ENCODE measurements around the gene XBP1. TPM values are rescaled to one million over a fixed set of nuclear protein-coding genes. Genes with fewer than 3 reads are reported as not detected.

XBP1 gene
- total and polyA plus RNA-seq, 4 donors: 303 to 705 (median 605) TPM

DNA sequence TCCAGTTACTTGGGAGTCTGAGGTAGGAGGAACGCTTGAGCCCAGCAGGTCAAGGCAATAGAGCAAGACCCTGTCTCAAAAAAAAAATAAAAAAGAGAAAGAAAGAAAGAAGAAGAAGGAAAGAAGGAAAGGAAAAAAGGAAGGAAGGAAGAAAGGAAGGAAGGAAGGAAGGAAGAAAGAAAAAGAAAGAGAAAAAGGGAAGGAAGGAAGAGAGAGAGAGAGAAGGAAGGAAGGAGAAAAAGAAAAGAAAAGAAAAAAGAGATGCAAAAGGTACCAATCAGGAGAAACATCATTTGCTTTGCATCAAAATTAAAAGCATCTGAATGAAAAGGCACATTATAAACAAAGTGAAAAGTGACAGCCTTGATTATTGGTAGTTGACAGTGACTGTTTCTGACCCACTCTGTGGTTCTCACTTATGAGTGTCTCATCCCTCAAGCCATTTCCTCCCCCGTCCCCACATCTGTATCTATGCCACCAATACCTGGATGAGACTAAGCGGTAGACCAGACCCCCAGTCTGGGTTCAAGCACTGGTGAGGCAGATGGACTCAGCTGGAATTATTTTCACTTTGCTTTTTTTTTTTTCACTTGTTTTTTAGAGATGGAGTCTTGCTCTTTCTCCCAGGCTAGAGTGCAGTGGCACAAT is 33.0 kb upstream of the XBP1 start:
- Histone ChIP-seq H3K9me3 (ENCODE audit: control insufficient read depth in 4 of 4, low read length in 3 of 4) (no peaks in the 10 kb centered on the region), H3K27ac (ENCODE audit: low read depth in 1 of 2, low read length in 2 of 2) (no peak overlapping the region), H3K36me3 (ENCODE audit: control insufficient read depth in 4 of 4, insufficient read depth in 3 of 4, low read depth in 1 of 4, low read length in 3 of 4) (no peaks in the 10 kb centered on the region), H3K4me1 (ENCODE audit: control insufficient read depth in 4 of 4, insufficient read depth in 4 of 4, low read length in 3 of 4) (peaks cover 4 to 18% (median 12%) of the 10 kb centered on the region in 4 donors), H3K9ac (ENCODE audit: low read depth in 1 of 2, low read length in 2 of 2) (no peak overlapping the region), H3K27me3 (ENCODE audit: control insufficient read depth in 4 of 4, insufficient read depth in 4 of 4, low read length in 3 of 4) (no peaks in the 10 kb centered on the region), H3K4me3 (ENCODE audit: low read depth in 1 of 3, low read length in 3 of 3) (no peak overlapping the region)
- 94% methylated on average over 3 of the region's 3 CpGs for WGBS
- no peak for DNase-seq (ENCODE audit: low spot score)
- TF ChIP-seq, protein P1, sequence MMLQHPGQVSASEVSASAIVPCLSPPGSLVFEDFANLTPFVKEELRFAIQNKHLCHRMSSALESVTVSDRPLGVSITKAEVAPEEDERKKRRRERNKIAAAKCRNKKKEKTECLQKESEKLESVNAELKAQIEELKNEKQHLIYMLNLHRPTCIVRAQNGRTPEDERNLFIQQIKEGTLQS (IDR thresholded peaks at IDR 0.05): no peak
- TF ChIP-seq TAF1 (conservative IDR thresholded peaks at IDR 0.05): no peak
- TF ChIP-seq FOXA2 (IDR thresholded peaks at IDR 0.05): no peak
- no peak for TF ChIP-seq NR2F2 (IDR thresholded peaks at IDR 0.05)
- no peak for TF ChIP-seq YY1 (IDR thresholded peaks at IDR 0.05)

- peaks cover 4 to 18% (median 13%) of the 10 kb centered on the region in 4 donors for H3K4me1 ChIP-seq (ENCODE audit: control insufficient read depth in 4 of 4, insufficient read depth in 4 of 4, low read length in 3 of 4)
- no peaks in the 10 kb centered on the region for H3K9me3 ChIP-seq (ENCODE audit: control insufficient read depth in 4 of 4, low read length in 3 of 4)
- no peaks in the 10 kb centered on the region for H3K36me3 ChIP-seq (ENCODE audit: control insufficient read depth in 4 of 4, insufficient read depth in 3 of 4, low read depth in 1 of 4, low read length in 3 of 4)
- 98% methylated on average over 1 of the region's 1 CpG for WGBS
- H3K27ac ChIP-seq (ENCODE audit: low read depth in 1 of 2, low read length in 2 of 2): no peak overlapping the region
- no peak overlapping the region for H3K4me3 ChIP-seq (ENCODE audit: low read depth in 1 of 3, low read length in 3 of 3)
- no peak overlapping the region for H3K9ac ChIP-seq (ENCODE audit: low read depth in 1 of 2, low read length in 2 of 2)
- DNase-seq (ENCODE audit: low spot score): no peak
- TF ChIP-seq GABPA (IDR thresholded peaks at IDR 0.05 in 1 of 2, conservative IDR thresholded peaks at IDR 0.05 in 1 of 2) (no peak), NR2F2 (IDR thresholded peaks at IDR 0.05) (no peak)
- no peaks in the 10 kb centered on the region for H3K27me3 ChIP-seq (ENCODE audit: control insufficient read depth in 4 of 4, insufficient read depth in 4 of 4, low read length in 3 of 4)
Observed at GRCh38 chr22:28832731-28833130, 32.4 kb upstream of the XBP1 start.

GRCh38 chr22:28831140-28832072 is 31.0 kb upstream of the XBP1 start:
- H3K27me3 ChIP-seq (ENCODE audit: control insufficient read depth in 4 of 4, insufficient read depth in 4 of 4, low read length in 3 of 4): no peaks in the 10 kb centered on the region
- DNase-seq (ENCODE audit: low spot score): no peak
- H3K4me3 ChIP-seq (ENCODE audit: low read depth in 1 of 3, low read length in 3 of 3): no peak overlapping the region
- H3K9ac ChIP-seq (ENCODE audit: low read depth in 1 of 2, low read length in 2 of 2): no peak overlapping the region
- no peak overlapping the region for H3K27ac ChIP-seq (ENCODE audit: low read depth in 1 of 2, low read length in 2 of 2)
- 95% methylated on average over 7 of the region's 7 CpGs for WGBS
- TF ChIP-seq GABPA (IDR thresholded peaks at IDR 0.05 in 1 of 2, conservative IDR thresholded peaks at IDR 0.05 in 1 of 2) (no peak), MAX (IDR thresholded peaks at IDR 0.05) (no peak), CTCF (IDR thresholded peaks at IDR 0.05; ENCODE audit: low read depth, low read length, missing input control) (no peak), TAF1 (conservative IDR thresholded peaks at IDR 0.05) (no peak), NR2F2 (IDR thresholded peaks at IDR 0.05) (no peak), HNF4G (IDR thresholded peaks at IDR 0.05) (no peak), JUND (IDR thresholded peaks at IDR 0.05) (no peak), FOXA1 (IDR thresholded peaks at IDR 0.05) (no peak), YY1 (IDR thresholded peaks at IDR 0.05) (no peak), HNF4A (conservative IDR thresholded peaks at IDR 0.05) (no peak), RXRA (IDR thresholded peaks at IDR 0.05) (no peak), SP1 (IDR thresholded peaks at IDR 0.05) (no peak), RAD21 (IDR thresholded peaks at IDR 0.05) (no peak)
- TF ChIP-seq, protein P2, sequence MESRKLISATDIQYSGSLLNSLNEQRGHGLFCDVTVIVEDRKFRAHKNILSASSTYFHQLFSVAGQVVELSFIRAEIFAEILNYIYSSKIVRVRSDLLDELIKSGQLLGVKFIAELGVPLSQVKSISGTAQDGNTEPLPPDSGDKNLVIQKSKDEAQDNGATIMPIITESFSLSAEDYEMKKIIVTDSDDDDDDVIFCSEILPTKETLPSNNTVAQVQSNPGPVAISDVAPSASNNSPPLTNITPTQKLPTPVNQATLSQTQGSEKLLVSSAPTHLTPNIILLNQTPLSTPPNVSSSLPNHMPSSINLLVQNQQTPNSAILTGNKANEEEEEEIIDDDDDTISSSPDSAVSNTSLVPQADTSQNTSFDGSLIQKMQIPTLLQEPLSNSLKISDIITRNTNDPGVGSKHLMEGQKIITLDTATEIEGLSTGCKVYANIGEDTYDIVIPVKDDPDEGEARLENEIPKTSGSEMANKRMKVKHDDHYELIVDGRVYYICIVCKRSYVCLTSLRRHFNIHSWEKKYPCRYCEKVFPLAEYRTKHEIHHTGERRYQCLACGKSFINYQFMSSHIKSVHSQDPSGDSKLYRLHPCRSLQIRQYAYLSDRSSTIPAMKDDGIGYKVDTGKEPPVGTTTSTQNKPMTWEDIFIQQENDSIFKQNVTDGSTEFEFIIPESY (IDR thresholded peaks at IDR 0.05): no peak
- TF ChIP-seq, protein P1 (IDR thresholded peaks at IDR 0.05): no peak
- H3K9me3 ChIP-seq (ENCODE audit: control insufficient read depth in 4 of 4, low read length in 3 of 4): no peaks in the 10 kb centered on the region
- peaks cover 4 to 18% (median 14%) of the 10 kb centered on the region in 4 donors for H3K4me1 ChIP-seq (ENCODE audit: control insufficient read depth in 4 of 4, insufficient read depth in 4 of 4, low read length in 3 of 4)
- no peaks in the 10 kb centered on the region for H3K36me3 ChIP-seq (ENCODE audit: control insufficient read depth in 4 of 4, insufficient read depth in 3 of 4, low read depth in 1 of 4, low read length in 3 of 4)
